SU-DHL-6 (cell line): ENCODE measurements around the gene MICAL3.

Experiments used
- H2AFZ ChIP-seq: fragments of 200-600 bp; sonication (generic); 2 replicates; pipeline ENCODE4 v1.6.1; 2014; ENCODE audit warnings: low read depth, mild to moderate bottlenecking, moderate library complexity, mixed read lengths, antibody characterized with exemption, low read length; ENCODE audit not compliant: severe bottlenecking
- H3F3A ChIP-seq: fragments of 200-600 bp; shearing (Covaris generic); 2 replicates; pipeline ENCODE4 v1.6.0; 2016; ENCODE audit warnings: antibody characterized with exemption, mild to moderate bottlenecking; ENCODE audit not compliant: insufficient read depth
- H3K27ac ChIP-seq: fragments of 200-600 bp; sonication (generic); 2 replicates; pipeline ENCODE4 v1.5.1; 2016; ENCODE audit warnings: low read depth, mild to moderate bottlenecking, low read length, moderate library complexity, mixed read lengths
- H3K27me3 ChIP-seq: fragments of 200-600 bp; sonication (generic), shearing (Covaris generic); 2 replicates; pipeline ENCODE4 v1.6.0; 2014; ENCODE audit warnings: mild to moderate bottlenecking, low read length
- H3K36me3 ChIP-seq: fragments of 200-600 bp; sonication (generic); 2 replicates; pipeline ENCODE4 v1.6.1; 2014; ENCODE audit warnings: mild to moderate bottlenecking, low read length, mixed read lengths
- H3K4me2 ChIP-seq: fragments of 300-600, 200-600 bp; shearing (Covaris generic), sonication (generic); 2 replicates; pipeline ENCODE4 v1.6.0; 2014; ENCODE audit warnings: low read length, low read depth, mild to moderate bottlenecking; ENCODE audit not compliant: poor library complexity, severe bottlenecking
- H3K4me3 ChIP-seq: fragments of 200-600 bp; sonication (generic); 2 replicates; pipeline ENCODE4 v1.5.1; 2014; ENCODE audit warnings: antibody characterized with exemption, low read length, mild to moderate bottlenecking, mixed read lengths; ENCODE audit not compliant: insufficient read depth, poor library complexity, severe bottlenecking
- H3K79me2 ChIP-seq: fragments of 200-600 bp; sonication (generic); 2 replicates; pipeline ENCODE4 v1.6.1; 2014; ENCODE audit warnings: mild to moderate bottlenecking, low read length, moderate library complexity; ENCODE audit not compliant: insufficient read depth
- H3K9ac ChIP-seq: fragments of 200-600 bp; sonication (generic); 2 replicates; pipeline ENCODE4 v1.7.0; 2014; ENCODE audit warnings: mild to moderate bottlenecking, low read length
- H3K9me2 ChIP-seq: fragments of 200-600 bp; sonication (generic); replicated peaks from 2 replicates; pipeline ENCODE4 v1.6.1; 2014; ENCODE audit warnings: low read length; ENCODE audit not compliant: insufficient read depth
- H3K9me3 ChIP-seq: fragments of 200-600 bp; sonication (generic); 2 replicates; pipeline ENCODE4 v1.6.1; 2014; ENCODE audit warnings: low read length, mixed read lengths; ENCODE audit not compliant: insufficient read depth
- H4K20me1 ChIP-seq: fragments of 200-600 bp; sonication (generic); 2 replicates; pipeline ENCODE4 v1.6.1; 2014; ENCODE audit warnings: low read depth, mild to moderate bottlenecking, antibody characterized with exemption, low read length, moderate library complexity, mixed read lengths
- CTCF ChIP-seq: fragments of 200-600 bp; sonication (generic); IDR thresholded peaks from one replicate; pipeline ENCODE4 v1.5.1; 2017; ENCODE audit warnings: antibody characterized with exemption, mild to moderate bottlenecking, low read length, moderate library complexity; ENCODE audit not compliant: insufficient read depth, poor library complexity, severe bottlenecking
- EZH2phosphoT487 ChIP-seq: fragments of 200-600 bp; sonication (generic), shearing (Covaris generic); conservative IDR thresholded peaks from 2 replicates; pipeline ENCODE4 v1.6.1; 2018; ENCODE audit warnings: mild to moderate bottlenecking, antibody characterized with exemption, low read length, moderate library complexity, mixed read lengths

Gene MICAL3

GRCh38 chr22:17815703-17816254, 208.6 kb downstream of the MICAL3 start:
- Histone ChIP-seq H3F3A (no peaks in the 10 kb centered on the region), H4K20me1 (no peaks in the 10 kb centered on the region), H3K27me3 (no peaks in the 10 kb centered on the region), H3K9me2 (no peaks in the 10 kb centered on the region), H3K4me2 (no peak overlapping the region), H3K36me3 (no peaks in the 10 kb centered on the region), H3K9ac (no peak overlapping the region), H3K27ac (no peak overlapping the region), H2AFZ (no peak overlapping the region), H3K4me3 (no peak overlapping the region), H3K79me2 (no peaks in the 10 kb centered on the region), H3K9me3 (no peaks in the 10 kb centered on the region)
- TF ChIP-seq EZH2phosphoT487: no peak
- TF ChIP-seq CTCF: no peak

GRCh38 chr22:17814830-17815229, 209.5 kb downstream of the MICAL3 start:
- Histone ChIP-seq H3K4me3 (no peak overlapping the region), H3K9ac (no peak overlapping the region), H2AFZ (no peak overlapping the region), H3K27ac (no peak overlapping the region), H3K36me3 (no peaks in the 10 kb centered on the region), H3K9me3 (no peaks in the 10 kb centered on the region), H3K4me2 (no peak overlapping the region), H3K79me2 (no peaks in the 10 kb centered on the region), H3K9me2 (no peaks in the 10 kb centered on the region), H4K20me1 (no peaks in the 10 kb centered on the region), H3F3A (no peaks in the 10 kb centered on the region), H3K27me3 (no peaks in the 10 kb centered on the region)
- TF ChIP-seq CTCF (no peak), EZH2phosphoT487 (no peak)

GRCh38 chr22:17814084-17814483, 210.3 kb downstream of the MICAL3 start:
- H2AFZ ChIP-seq: no peak overlapping the region
- TF ChIP-seq CTCF (no peak), EZH2phosphoT487 (no peak)
- no peaks in the 10 kb centered on the region for H3K9me3 ChIP-seq
- no peak overlapping the region for H3K9ac ChIP-seq
- H3K27me3 ChIP-seq: no peaks in the 10 kb centered on the region
- no peaks in the 10 kb centered on the region for H3K36me3 ChIP-seq
- H3K4me2 ChIP-seq: no peak overlapping the region
- H4K20me1 ChIP-seq: no peaks in the 10 kb centered on the region
- no peak overlapping the region for H3K4me3 ChIP-seq
- no peaks in the 10 kb centered on the region for H3K79me2 ChIP-seq
- no peaks in the 10 kb centered on the region for H3F3A ChIP-seq
- no peak overlapping the region for H3K27ac ChIP-seq
- no peaks in the 10 kb centered on the region for H3K9me2 ChIP-seq

GRCh38 chr22:17811119-17811518, 213.2 kb downstream of the MICAL3 start:
- no peaks in the 10 kb centered on the region for H3K27me3 ChIP-seq
- no peak overlapping the region for H3K27ac ChIP-seq
- H3K36me3 ChIP-seq: no peaks in the 10 kb centered on the region
- no peak overlapping the region for H3K4me2 ChIP-seq
- H4K20me1 ChIP-seq: no peaks in the 10 kb centered on the region
- no peaks in the 10 kb centered on the region for H3F3A ChIP-seq
- H3K79me2 ChIP-seq: no peaks in the 10 kb centered on the region
- H3K9ac ChIP-seq: no peak overlapping the region
- TF ChIP-seq EZH2phosphoT487 (no peak), CTCF (no peak)
- H2AFZ ChIP-seq: no peak overlapping the region
- no peaks in the 10 kb centered on the region for H3K9me2 ChIP-seq
- H3K9me3 ChIP-seq: no peaks in the 10 kb centered on the region
- H3K4me3 ChIP-seq: no peak overlapping the region
